Measurements from ENCODE around the gene BRPF1. TPM values are rescaled to one million over a fixed set of nuclear protein-coding genes. Genes with fewer than 3 reads are reported as not detected.

The BRPF1 gene
- total RNA-seq, 2 experiments from 2014 or later = 31.5 to 31.9 TPM

DNA sequence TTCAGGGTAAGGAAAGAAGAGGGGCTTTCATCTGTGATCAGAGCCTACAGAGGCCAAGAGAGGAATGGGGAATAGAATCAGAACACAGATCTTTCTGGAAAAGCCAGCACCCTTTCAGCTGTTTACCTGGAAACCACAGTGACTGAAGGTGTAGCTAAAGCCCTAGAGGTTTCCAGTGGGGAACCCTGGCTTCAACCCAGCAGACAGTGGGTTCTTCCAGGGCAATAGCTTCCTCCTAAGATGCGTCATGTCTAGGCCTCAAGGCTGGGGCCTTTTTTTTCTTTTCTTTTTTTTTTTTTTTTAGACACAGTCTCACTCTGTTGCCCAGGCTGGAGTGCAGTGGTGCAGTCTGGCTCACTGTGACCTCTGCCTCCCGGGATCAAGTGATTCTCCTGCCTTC, 31.0 kb upstream of the BRPF1 start:
- Histone ChIP-seq H3K27ac (ENCODE audit: low read depth, low read length, poor library complexity, severe bottlenecking) (no peak overlapping the region), H4K20me1 (ENCODE audit: insufficient read depth, low read length) (no peaks in the 10 kb centered on the region), H3K36me3 (ENCODE audit: insufficient read depth, low read length) (peaks cover 8% of the 10 kb centered on the region; the same call in 1 of the 2 replicates), H3K4me1 (ENCODE audit: insufficient read depth, low read length, poor library complexity, severe bottlenecking) (no peaks in the 10 kb centered on the region), H2AFZ (ENCODE audit: low read length) (no peak overlapping the region), H3K4me3 (ENCODE audit: low read depth, low read length, poor library complexity, severe bottlenecking) (no peak overlapping the region), H3K9me3 (ENCODE audit: low read length) (no peaks in the 10 kb centered on the region), H3K9me2 (ENCODE audit: insufficient read depth, low read length) (no peaks in the 10 kb centered on the region), H3K4me2 (ENCODE audit: low read length) (no peak overlapping the region), H3K79me2 (ENCODE audit: insufficient read depth, low read depth, low read length) (no peaks in the 10 kb centered on the region)
- no TSS peak for BruUV-seq (replicated peaks)
- TF ChIP-seq, protein P1, sequence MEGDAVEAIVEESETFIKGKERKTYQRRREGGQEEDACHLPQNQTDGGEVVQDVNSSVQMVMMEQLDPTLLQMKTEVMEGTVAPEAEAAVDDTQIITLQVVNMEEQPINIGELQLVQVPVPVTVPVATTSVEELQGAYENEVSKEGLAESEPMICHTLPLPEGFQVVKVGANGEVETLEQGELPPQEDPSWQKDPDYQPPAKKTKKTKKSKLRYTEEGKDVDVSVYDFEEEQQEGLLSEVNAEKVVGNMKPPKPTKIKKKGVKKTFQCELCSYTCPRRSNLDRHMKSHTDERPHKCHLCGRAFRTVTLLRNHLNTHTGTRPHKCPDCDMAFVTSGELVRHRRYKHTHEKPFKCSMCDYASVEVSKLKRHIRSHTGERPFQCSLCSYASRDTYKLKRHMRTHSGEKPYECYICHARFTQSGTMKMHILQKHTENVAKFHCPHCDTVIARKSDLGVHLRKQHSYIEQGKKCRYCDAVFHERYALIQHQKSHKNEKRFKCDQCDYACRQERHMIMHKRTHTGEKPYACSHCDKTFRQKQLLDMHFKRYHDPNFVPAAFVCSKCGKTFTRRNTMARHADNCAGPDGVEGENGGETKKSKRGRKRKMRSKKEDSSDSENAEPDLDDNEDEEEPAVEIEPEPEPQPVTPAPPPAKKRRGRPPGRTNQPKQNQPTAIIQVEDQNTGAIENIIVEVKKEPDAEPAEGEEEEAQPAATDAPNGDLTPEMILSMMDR (conservative IDR thresholded peaks at IDR 0.05; ENCODE audit: low read length) = no peak
- TF ChIP-seq EZH2phosphoT487 (IDR thresholded peaks at IDR 0.05; ENCODE audit: borderline replicate concordance, low read depth, low read length) = no peak
- intact Hi-C loops (cut with micrococcal nuclease; ENCODE audit: unreplicated experiment) = no loop called here
- POLR2A ChIA-PET = interaction anchor here (0.6 to 0.7 kb wide), 2 partner anchors 97 to 190 kb away, joined by 3 to 4 read pairs; no protein-coding TSS in a partner anchor
- CTCF ChIA-PET (ENCODE audit: unreplicated experiment) = no interaction called here
- DNase-seq (ENCODE audit: low spot score) = no peak

DNA sequence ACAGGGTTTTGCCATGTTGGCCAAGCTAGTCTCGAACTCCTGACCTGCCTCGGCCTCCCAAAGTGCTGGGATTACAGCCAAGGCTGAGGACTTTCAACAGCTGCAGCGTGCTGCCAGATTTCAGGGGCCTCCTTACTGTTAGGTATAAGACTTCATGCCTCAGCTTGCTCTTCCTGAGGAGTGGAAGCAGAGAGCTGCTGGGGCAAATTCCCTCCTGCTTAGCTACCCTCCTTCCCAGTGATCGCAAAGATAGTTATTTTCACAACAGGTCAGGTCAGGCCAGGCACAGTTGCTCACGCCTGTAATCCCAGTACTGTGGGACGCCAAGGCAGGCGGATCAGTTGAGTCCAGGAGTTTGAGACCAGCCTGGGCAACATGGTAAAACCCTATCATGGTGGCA, 30.5 kb upstream of the BRPF1 start:
- Histone ChIP-seq H3K27ac (ENCODE audit: low read depth, low read length, poor library complexity, severe bottlenecking) (no peak overlapping the region), H3K4me1 (ENCODE audit: insufficient read depth, low read length, poor library complexity, severe bottlenecking) (no peaks in the 10 kb centered on the region), H3K9me3 (ENCODE audit: low read length) (no peaks in the 10 kb centered on the region), H3K4me2 (ENCODE audit: low read length) (no peak overlapping the region), H4K20me1 (ENCODE audit: insufficient read depth, low read length) (no peaks in the 10 kb centered on the region), H3K4me3 (ENCODE audit: low read depth, low read length, poor library complexity, severe bottlenecking) (no peak overlapping the region), H3K9me2 (ENCODE audit: insufficient read depth, low read length) (no peaks in the 10 kb centered on the region), H3K36me3 (ENCODE audit: insufficient read depth, low read length) (peaks cover 8% of the 10 kb centered on the region; the same call in 1 of the 2 replicates), H3K79me2 (ENCODE audit: insufficient read depth, low read depth, low read length) (no peaks in the 10 kb centered on the region), H2AFZ (ENCODE audit: low read length) (no peak overlapping the region)
- intact Hi-C loops (cut with micrococcal nuclease; ENCODE audit: unreplicated experiment) = no loop called here
- POLR2A ChIA-PET = interaction anchor here (0.6 to 0.7 kb wide), 3 partner anchors 68 to 189 kb away, joined by 3 to 4 read pairs (median 3); no protein-coding TSS in a partner anchor
- CTCF ChIA-PET (ENCODE audit: unreplicated experiment) = no interaction called here
- BruUV-seq (replicated peaks) = no TSS peak
- TF ChIP-seq EZH2phosphoT487 (IDR thresholded peaks at IDR 0.05; ENCODE audit: borderline replicate concordance, low read depth, low read length) = no peak
- TF ChIP-seq, protein P1 (conservative IDR thresholded peaks at IDR 0.05; ENCODE audit: low read length) = no peak
- DNase-seq (ENCODE audit: low spot score) = no peak

DNA sequence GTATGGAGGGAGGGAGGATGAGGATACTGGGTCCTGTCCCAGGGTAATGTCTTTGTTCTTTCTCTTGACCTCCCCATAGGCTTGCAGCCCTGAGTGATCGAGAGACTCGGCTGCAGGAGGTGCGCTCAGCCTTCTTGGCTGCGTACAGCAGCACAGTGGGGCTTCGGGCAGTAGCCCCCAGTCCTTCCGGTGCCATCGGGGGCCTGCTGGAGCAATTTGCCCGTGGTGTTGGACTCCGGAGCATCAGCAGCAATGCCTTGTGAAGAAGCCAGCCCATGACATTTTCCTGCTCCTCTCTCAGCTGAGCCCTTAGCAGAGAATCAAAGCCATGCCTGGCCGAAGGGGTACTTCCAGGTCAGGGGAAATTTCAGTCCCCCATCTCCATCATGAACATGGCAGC, 29.8 kb upstream of the BRPF1 start:
- H3K4me1 ChIP-seq (ENCODE audit: insufficient read depth, low read length, poor library complexity, severe bottlenecking) = no peaks in the 10 kb centered on the region
- H3K27ac ChIP-seq (ENCODE audit: low read depth, low read length, poor library complexity, severe bottlenecking) = no peak overlapping the region
- no peak for TF ChIP-seq EZH2phosphoT487 (IDR thresholded peaks at IDR 0.05; ENCODE audit: borderline replicate concordance, low read depth, low read length)
- TF ChIP-seq, protein P1 (conservative IDR thresholded peaks at IDR 0.05; ENCODE audit: low read length) = no peak
- H3K36me3 ChIP-seq (ENCODE audit: insufficient read depth, low read length) = peaks cover 8% of the 10 kb centered on the region; the same call in 1 of the 2 replicates
- H3K79me2 ChIP-seq (ENCODE audit: insufficient read depth, low read depth, low read length) = no peaks in the 10 kb centered on the region
- no peak overlapping the region for H2AFZ ChIP-seq (ENCODE audit: low read length)
- no peaks in the 10 kb centered on the region for H4K20me1 ChIP-seq (ENCODE audit: insufficient read depth, low read length)
- BruUV-seq (replicated peaks) = TSS peak; percentile 68
- no peaks in the 10 kb centered on the region for H3K9me2 ChIP-seq (ENCODE audit: insufficient read depth, low read length)
- no peaks in the 10 kb centered on the region for H3K9me3 ChIP-seq (ENCODE audit: low read length)
- ChIA-PET POLR2A (no interaction called here), CTCF (ENCODE audit: unreplicated experiment) (no interaction called here)
- intact Hi-C loops (cut with micrococcal nuclease; ENCODE audit: unreplicated experiment) = no loop called here
- H3K4me2 ChIP-seq (ENCODE audit: low read length) = no peak overlapping the region
- no peak for DNase-seq (ENCODE audit: low spot score)
- H3K4me3 ChIP-seq (ENCODE audit: low read depth, low read length, poor library complexity, severe bottlenecking) = no peak overlapping the region
